Measurements from ENCODE around the gene DUT. TPM values are rescaled to one million over a fixed set of nuclear protein-coding genes. Genes with fewer than 3 reads are reported as not detected.
A peak's percentile ranks its signal among the peaks of the same experiment; 100 is the strongest.

The DUT gene
- total and polyA plus RNA-seq, 2 experiments from 2014 or later, result 82.5 to 420 TPM

- ATAC-seq, result peak; percentile 60
- DNase-seq (ENCODE audit: low spot score), result no peak
- H3K4me3 Mint-ChIP-seq, result no peak overlapping the region
- H3K9me3 Mint-ChIP-seq, result no peaks in the 10 kb centered on the region
- Histone ChIP-seq H3K27ac (ENCODE audit: low read depth) (no peak overlapping the region), H3K4me1 (ENCODE audit: insufficient read depth) (peaks cover 38% of the 10 kb centered on the region), H3K27me3 (ENCODE audit: insufficient read depth) (no peaks in the 10 kb centered on the region), H4K20me1 (replicated peaks; ENCODE audit: insufficient read depth) (no peaks in the 10 kb centered on the region), H3K79me2 (replicated peaks; ENCODE audit: insufficient read depth) (no peaks in the 10 kb centered on the region), H3K9me2 (ENCODE audit: insufficient read depth) (no peaks in the 10 kb centered on the region), H3F3A (replicated peaks; ENCODE audit: low read depth) (no peaks in the 10 kb centered on the region), H2AFZ (0 out of 2 replicates have a peak overlapping the region, but pooled peaks have one; percentile 5), H3K4me2 (no peak overlapping the region), H3K4me3 (no peak overlapping the region), H3K36me3 (ENCODE audit: insufficient read depth) (no peaks in the 10 kb centered on the region)
- peaks cover 2% of the 10 kb centered on the region; the same call in 2 of the 3 replicates for H3K36me3 Mint-ChIP-seq (ENCODE audit: low read depth)
- H3K4me1 Mint-ChIP-seq, result peaks cover 61% of the 10 kb centered on the region
- TF ChIP-seq ZNF114 (CRISPR knock-in tag; IDR thresholded peaks at IDR 0.05) (no peak), ZNF331 (CRISPR knock-in tag; IDR thresholded peaks at IDR 0.05; ENCODE audit: low read depth) (no peak), POLR2AphosphoS5 (IDR thresholded peaks at IDR 0.05; ENCODE audit: low read depth) (no peak), EZH2phosphoT487 (IDR thresholded peaks at IDR 0.05; ENCODE audit: unreplicated experiment) (no peak), NANOG (IDR thresholded peaks at IDR 0.05; ENCODE audit: borderline replicate concordance) (no peak)
- TF ChIP-seq, protein P1, sequence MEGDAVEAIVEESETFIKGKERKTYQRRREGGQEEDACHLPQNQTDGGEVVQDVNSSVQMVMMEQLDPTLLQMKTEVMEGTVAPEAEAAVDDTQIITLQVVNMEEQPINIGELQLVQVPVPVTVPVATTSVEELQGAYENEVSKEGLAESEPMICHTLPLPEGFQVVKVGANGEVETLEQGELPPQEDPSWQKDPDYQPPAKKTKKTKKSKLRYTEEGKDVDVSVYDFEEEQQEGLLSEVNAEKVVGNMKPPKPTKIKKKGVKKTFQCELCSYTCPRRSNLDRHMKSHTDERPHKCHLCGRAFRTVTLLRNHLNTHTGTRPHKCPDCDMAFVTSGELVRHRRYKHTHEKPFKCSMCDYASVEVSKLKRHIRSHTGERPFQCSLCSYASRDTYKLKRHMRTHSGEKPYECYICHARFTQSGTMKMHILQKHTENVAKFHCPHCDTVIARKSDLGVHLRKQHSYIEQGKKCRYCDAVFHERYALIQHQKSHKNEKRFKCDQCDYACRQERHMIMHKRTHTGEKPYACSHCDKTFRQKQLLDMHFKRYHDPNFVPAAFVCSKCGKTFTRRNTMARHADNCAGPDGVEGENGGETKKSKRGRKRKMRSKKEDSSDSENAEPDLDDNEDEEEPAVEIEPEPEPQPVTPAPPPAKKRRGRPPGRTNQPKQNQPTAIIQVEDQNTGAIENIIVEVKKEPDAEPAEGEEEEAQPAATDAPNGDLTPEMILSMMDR (conservative IDR thresholded peaks at IDR 0.05; ENCODE audit: low read depth in 2 of 2), result no peak
- H3K27ac Mint-ChIP-seq, result peak overlapping the region; percentile 76
- peaks cover 4% of the 10 kb centered on the region for H3K27me3 Mint-ChIP-seq (ENCODE audit: insufficient read depth, low read depth, poor library complexity)
Observed at GRCh38 chr15:48304398-48304797, 26.8 kb upstream of the DUT start.

DNA sequence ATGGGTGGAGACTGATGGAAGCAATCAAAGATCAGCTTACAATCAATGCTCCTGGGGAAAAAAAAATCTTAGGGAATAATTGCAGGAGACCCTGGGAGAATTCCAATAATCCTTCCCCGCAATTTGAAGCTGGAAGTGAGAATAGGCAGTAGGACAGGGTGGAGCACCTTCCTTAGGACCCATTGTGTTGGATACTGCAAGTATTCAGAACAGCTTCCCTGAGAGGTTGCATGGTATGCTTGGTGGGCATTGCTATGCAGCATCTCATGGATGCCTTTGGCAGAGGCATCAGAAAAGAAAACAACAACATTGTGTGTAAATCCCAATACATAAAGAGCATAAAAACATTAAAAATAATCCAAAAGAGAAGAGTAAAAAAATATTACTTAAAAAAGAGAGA, 24.6 kb upstream of the DUT start:
- peak overlapping the region; percentile 58; the same call in 1 of the 2 replicates for H3K27ac ChIP-seq (ENCODE audit: low read depth)
- no peaks in the 10 kb centered on the region for H3F3A ChIP-seq (replicated peaks; ENCODE audit: low read depth)
- Mint-ChIP-seq H3K27me3 (ENCODE audit: insufficient read depth, low read depth, poor library complexity) (peaks cover 4% of the 10 kb centered on the region), H3K27ac (no peak overlapping the region), H3K4me3 (no peak overlapping the region), H3K36me3 (ENCODE audit: low read depth) (peaks cover 2% of the 10 kb centered on the region; the same call in 2 of the 3 replicates), H3K9me3 (no peaks in the 10 kb centered on the region), H3K4me1 (peaks cover 47% of the 10 kb centered on the region)
- H3K36me3 ChIP-seq (ENCODE audit: insufficient read depth), result no peaks in the 10 kb centered on the region
- no peaks in the 10 kb centered on the region for H3K27me3 ChIP-seq (ENCODE audit: insufficient read depth)
- no peaks in the 10 kb centered on the region for H3K9me2 ChIP-seq (ENCODE audit: insufficient read depth)
- no peaks in the 10 kb centered on the region for H4K20me1 ChIP-seq (replicated peaks; ENCODE audit: insufficient read depth)
- no peaks in the 10 kb centered on the region for H3K79me2 ChIP-seq (replicated peaks; ENCODE audit: insufficient read depth)
- DNase-seq (ENCODE audit: low spot score), result peak; percentile 56
- H3K4me2 ChIP-seq, result 0 out of 2 replicates have a peak overlapping the region, but pooled peaks have one; percentile 18
- no peak overlapping the region for H3K4me3 ChIP-seq
- peaks cover 23% of the 10 kb centered on the region for H3K4me1 ChIP-seq (ENCODE audit: insufficient read depth)
- peak; percentile 87 for ATAC-seq
- H2AFZ ChIP-seq, result no peak overlapping the region
- TF ChIP-seq POLR2AphosphoS5 (IDR thresholded peaks at IDR 0.05; ENCODE audit: low read depth) (no peak), ZNF331 (CRISPR knock-in tag; IDR thresholded peaks at IDR 0.05; ENCODE audit: low read depth) (no peak), JUNB (IDR thresholded peaks at IDR 0.05; ENCODE audit: unreplicated experiment) (no peak), NANOG (IDR thresholded peaks at IDR 0.05; ENCODE audit: borderline replicate concordance) (no peak), CREB1 (CRISPR knock-in tag; IDR thresholded peaks at IDR 0.05; ENCODE audit: low read depth) (no peak), EZH2 (IDR thresholded peaks at IDR 0.05; ENCODE audit: low read depth, unreplicated experiment) (no peak), ZNF114 (CRISPR knock-in tag; IDR thresholded peaks at IDR 0.05) (no peak), EZH2phosphoT487 (IDR thresholded peaks at IDR 0.05; ENCODE audit: unreplicated experiment) (no peak), ETS1 (IDR thresholded peaks at IDR 0.05) (no peak), STAT1 (IDR thresholded peaks at IDR 0.05; ENCODE audit: unreplicated experiment) (no peak)
- TF ChIP-seq, protein P2, sequence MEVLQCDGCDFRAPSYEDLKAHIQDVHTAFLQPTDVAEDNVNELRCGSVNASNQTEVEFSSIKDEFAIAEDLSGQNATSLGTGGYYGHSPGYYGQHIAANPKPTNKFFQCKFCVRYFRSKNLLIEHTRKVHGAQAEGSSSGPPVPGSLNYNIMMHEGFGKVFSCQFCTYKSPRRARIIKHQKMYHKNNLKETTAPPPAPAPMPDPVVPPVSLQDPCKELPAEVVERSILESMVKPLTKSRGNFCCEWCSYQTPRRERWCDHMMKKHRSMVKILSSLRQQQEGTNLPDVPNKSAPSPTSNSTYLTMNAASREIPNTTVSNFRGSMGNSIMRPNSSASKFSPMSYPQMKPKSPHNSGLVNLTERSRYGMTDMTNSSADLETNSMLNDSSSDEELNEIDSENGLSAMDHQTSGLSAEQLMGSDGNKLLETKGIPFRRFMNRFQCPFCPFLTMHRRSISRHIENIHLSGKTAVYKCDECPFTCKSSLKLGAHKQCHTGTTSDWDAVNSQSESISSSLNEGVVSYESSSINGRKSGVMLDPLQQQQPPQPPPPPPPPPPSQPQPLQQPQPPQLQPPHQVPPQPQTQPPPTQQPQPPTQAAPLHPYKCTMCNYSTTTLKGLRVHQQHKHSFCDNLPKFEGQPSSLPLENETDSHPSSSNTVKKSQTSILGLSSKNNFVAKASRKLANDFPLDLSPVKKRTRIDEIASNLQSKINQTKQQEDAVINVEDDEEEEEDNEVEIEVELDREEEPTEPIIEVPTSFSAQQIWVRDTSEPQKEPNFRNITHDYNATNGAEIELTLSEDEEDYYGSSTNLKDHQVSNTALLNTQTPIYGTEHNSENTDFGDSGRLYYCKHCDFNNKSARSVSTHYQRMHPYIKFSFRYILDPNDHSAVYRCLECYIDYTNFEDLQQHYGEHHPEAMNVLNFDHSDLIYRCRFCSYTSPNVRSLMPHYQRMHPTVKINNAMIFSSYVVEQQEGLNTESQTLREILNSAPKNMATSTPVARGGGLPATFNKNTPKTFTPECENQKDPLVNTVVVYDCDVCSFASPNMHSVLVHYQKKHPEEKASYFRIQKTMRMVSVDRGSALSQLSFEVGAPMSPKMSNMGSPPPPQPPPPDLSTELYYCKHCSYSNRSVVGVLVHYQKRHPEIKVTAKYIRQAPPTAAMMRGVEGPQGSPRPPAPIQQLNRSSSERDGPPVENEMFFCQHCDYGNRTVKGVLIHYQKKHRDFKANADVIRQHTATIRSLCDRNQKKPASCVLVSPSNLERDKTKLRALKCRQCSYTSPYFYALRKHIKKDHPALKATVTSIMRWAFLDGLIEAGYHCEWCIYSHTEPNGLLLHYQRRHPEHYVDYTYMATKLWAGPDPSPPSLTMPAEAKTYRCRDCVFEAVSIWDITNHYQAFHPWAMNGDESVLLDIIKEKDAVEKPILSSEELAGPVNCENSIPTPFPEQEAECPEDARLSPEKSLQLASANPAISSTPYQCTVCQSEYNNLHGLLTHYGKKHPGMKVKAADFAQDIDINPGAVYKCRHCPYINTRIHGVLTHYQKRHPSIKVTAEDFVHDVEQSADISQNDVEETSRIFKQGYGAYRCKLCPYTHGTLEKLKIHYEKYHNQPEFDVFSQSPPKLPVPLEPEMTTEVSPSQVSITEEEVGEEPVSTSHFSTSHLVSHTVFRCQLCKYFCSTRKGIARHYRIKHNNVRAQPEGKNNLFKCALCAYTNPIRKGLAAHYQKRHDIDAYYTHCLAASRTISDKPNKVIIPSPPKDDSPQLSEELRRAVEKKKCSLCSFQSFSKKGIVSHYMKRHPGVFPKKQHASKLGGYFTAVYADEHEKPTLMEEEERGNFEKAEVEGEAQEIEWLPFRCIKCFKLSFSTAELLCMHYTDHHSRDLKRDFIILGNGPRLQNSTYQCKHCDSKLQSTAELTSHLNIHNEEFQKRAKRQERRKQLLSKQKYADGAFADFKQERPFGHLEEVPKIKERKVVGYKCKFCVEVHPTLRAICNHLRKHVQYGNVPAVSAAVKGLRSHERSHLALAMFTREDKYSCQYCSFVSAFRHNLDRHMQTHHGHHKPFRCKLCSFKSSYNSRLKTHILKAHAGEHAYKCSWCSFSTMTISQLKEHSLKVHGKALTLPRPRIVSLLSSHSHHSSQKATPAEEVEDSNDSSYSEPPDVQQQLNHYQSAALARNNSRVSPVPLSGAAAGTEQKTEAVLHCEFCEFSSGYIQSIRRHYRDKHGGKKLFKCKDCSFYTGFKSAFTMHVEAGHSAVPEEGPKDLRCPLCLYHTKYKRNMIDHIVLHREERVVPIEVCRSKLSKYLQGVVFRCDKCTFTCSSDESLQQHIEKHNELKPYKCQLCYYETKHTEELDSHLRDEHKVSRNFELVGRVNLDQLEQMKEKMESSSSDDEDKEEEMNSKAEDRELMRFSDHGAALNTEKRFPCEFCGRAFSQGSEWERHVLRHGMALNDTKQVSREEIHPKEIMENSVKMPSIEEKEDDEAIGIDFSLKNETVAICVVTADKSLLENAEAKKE (CRISPR knock-in tag; IDR thresholded peaks at IDR 0.05), result no peak
